Urinary bladder (tissue), 4 donors: ENCODE measurements around the gene SETX. TPM values are rescaled to one million over a fixed set of nuclear protein-coding genes. Genes with fewer than 3 reads are reported as not detected.

Source experiments
- DNase-seq: peaks from one replicate; pipeline ENCODE4 v3.0.0-alpha.2; 2015; ENCODE audit errors: extremely low spot score
- H3K27ac ChIP-seq: one replicate; pipeline ENCODE4 v1.5.1; 2013; ENCODE audit warnings: low read depth, mild to moderate bottlenecking, moderate library complexity
- H3K36me3 ChIP-seq: one replicate; pipeline ENCODE4 v1.6.1; 2013; ENCODE audit warnings: mild to moderate bottlenecking, moderate library complexity; ENCODE audit not compliant: insufficient read depth
- H3K4me1 ChIP-seq: one replicate; pipeline ENCODE4 v1.6.1; 2013; ENCODE audit warnings: mild to moderate bottlenecking, moderate library complexity; ENCODE audit not compliant: insufficient read depth
- H3K4me3 ChIP-seq: one replicate; pipeline ENCODE4 v1.5.1; 2013; ENCODE audit warnings: low read depth, low read length
- WGBS: extraction: QIAGEN DNeasy Blood & Tissue Kit; methylation state at CpG from one replicate; pipeline ENCODE4 v1.1.7; 2013; 5-methylcytosine and 5-hydroxymethylcytosine counted together
- polyA plus RNA-seq: library from polyadenylated mRNA; stranded (reverse); fragments of 200-250 nt; gene quantifications from one replicate; pipeline ENCODE4 v1.2.3, GENCODE V29; 2013
- total RNA-seq: library from RNA; depleted of rRNA; stranded (reverse); fragments of >200 nt; gene quantifications from one replicate; pipeline ENCODE4 v1.2.3, GENCODE V29; 2014
- donor health status: healthy with polysubstance abuse.
- donor health status: healthy.

Gene SETX
- total and polyA plus RNA-seq, 2 donors = 23.7 to 128 TPM

GRCh38 chr9:132249690-132250089, 105.1 kb downstream of the SETX start:
- no peak overlapping the region for H3K4me3 ChIP-seq
- H3K4me1 ChIP-seq = no peaks in the 10 kb centered on the region
- no peaks in the 10 kb centered on the region for H3K36me3 ChIP-seq
- DNase-seq = no peak
- WGBS = 89% methylated on average over 8 of the region's 8 CpGs
- no peak overlapping the region for H3K27ac ChIP-seq

- Histone ChIP-seq H3K36me3 (no peaks in the 10 kb centered on the region), H3K27ac (no peak overlapping the region), H3K4me1 (no peaks in the 10 kb centered on the region), H3K4me3 (no peak overlapping the region)
- DNase-seq = no peak
- 68% methylated on average over 6 of the region's 6 CpGs for WGBS
These were observed 105.7 kb downstream of the SETX start for GRCh38 chr9:132249123-132249522.

- H3K36me3 ChIP-seq = no peaks in the 10 kb centered on the region
- no peak for DNase-seq
- no peaks in the 10 kb centered on the region for H3K4me1 ChIP-seq
- no peak overlapping the region for H3K27ac ChIP-seq
- 80% methylated on average over 8 of the region's 8 CpGs for WGBS
- H3K4me3 ChIP-seq = no peak overlapping the region
These were observed 106.8 kb downstream of the SETX start for GRCh38 chr9:132247942-132248341.

GRCh38 chr9:132245465-132245864, 109.3 kb downstream of the SETX start:
- 88% methylated on average over 9 of the region's 9 CpGs for WGBS
- no peak for DNase-seq

GRCh38 chr9:132244582-132245455, 110.0 kb downstream of the SETX start:
- no peaks in the 10 kb centered on the region for H3K4me1 ChIP-seq
- no peak overlapping the region for H3K4me3 ChIP-seq
- no peak for DNase-seq
- WGBS = 57% methylated on average over 19 of the region's 19 CpGs
- H3K36me3 ChIP-seq = no peaks in the 10 kb centered on the region
- no peak overlapping the region for H3K27ac ChIP-seq

More at GRCh38 chr9:132245465-132245864, 109.3 kb downstream of the SETX start:
- Histone ChIP-seq H3K4me1 (no peaks in the 10 kb centered on the region), H3K36me3 (no peaks in the 10 kb centered on the region), H3K27ac (no peak overlapping the region), H3K4me3 (no peak overlapping the region)

- H3K27ac ChIP-seq = no peak overlapping the region
- no peak for DNase-seq
- no peak overlapping the region for H3K4me3 ChIP-seq
- H3K36me3 ChIP-seq = no peaks in the 10 kb centered on the region
- H3K4me1 ChIP-seq = no peaks in the 10 kb centered on the region
- 86% methylated on average over 19 of the region's 19 CpGs for WGBS
These were observed 111.4 kb downstream of the SETX start for GRCh38 chr9:132243156-132244074.

- WGBS = 22% methylated on average over 18 of the region's 18 CpGs
- Histone ChIP-seq H3K27ac (no peak overlapping the region), H3K36me3 (no peaks in the 10 kb centered on the region), H3K4me3 (peak overlapping the region; percentile 78), H3K4me1 (no peaks in the 10 kb centered on the region)
- no peak for DNase-seq
These were observed 112.1 kb downstream of the SETX start for GRCh38 chr9:132242621-132243155.

- DNase-seq = no peak
- Histone ChIP-seq H3K27ac (no peak overlapping the region), H3K4me3 (peak overlapping the region; percentile 78), H3K4me1 (no peaks in the 10 kb centered on the region), H3K36me3 (no peaks in the 10 kb centered on the region)
- under 1% methylated on average over 81 of the region's 81 CpGs for WGBS
These were observed 112.8 kb downstream of the SETX start for GRCh38 chr9:132241840-132242620.

- Histone ChIP-seq H3K36me3 (no peaks in the 10 kb centered on the region), H3K4me1 (no peaks in the 10 kb centered on the region), H3K27ac (no peak overlapping the region), H3K4me3 (peak overlapping the region; percentile 78)
- DNase-seq = no peak
- WGBS = under 1% methylated on average over 33 of the region's 33 CpGs
These were observed 113.3 kb downstream of the SETX start for GRCh38 chr9:132241483-132241839.

- H3K27ac ChIP-seq = no peak overlapping the region
- H3K4me3 ChIP-seq = peak overlapping the region; percentile 78
- DNase-seq = peak; percentile 87
- no peaks in the 10 kb centered on the region for H3K36me3 ChIP-seq
- no peaks in the 10 kb centered on the region for H3K4me1 ChIP-seq
- 4% methylated on average over 63 of the region's 63 CpGs for WGBS
These were observed 113.8 kb downstream of the SETX start for GRCh38 chr9:132240841-132241482.

- H3K4me1 ChIP-seq = no peaks in the 10 kb centered on the region
- no peaks in the 10 kb centered on the region for H3K36me3 ChIP-seq
- no peak overlapping the region for H3K27ac ChIP-seq
- DNase-seq = no peak
- H3K4me3 ChIP-seq = peak overlapping the region; percentile 78
- 45% methylated on average over 21 of the region's 21 CpGs for WGBS
These were observed 114.6 kb downstream of the SETX start for GRCh38 chr9:132239999-132240840.

GRCh38 chr9:132239518-132239917, 115.3 kb downstream of the SETX start:
- no peaks in the 10 kb centered on the region for H3K36me3 ChIP-seq
- no peak overlapping the region for H3K27ac ChIP-seq
- no peaks in the 10 kb centered on the region for H3K4me1 ChIP-seq
- 41% methylated on average over 3 of the region's 3 CpGs for WGBS
- H3K4me3 ChIP-seq = no peak overlapping the region
- no peak for DNase-seq
